AG04450 (cell line): ENCODE measurements around the gene ROBO1. TPM values are rescaled to one million over a fixed set of nuclear protein-coding genes. Genes with fewer than 3 reads are reported as not detected.
"Not testable (repeated sequence)": the region's sequence is repeated elsewhere in the genome, so short reads cannot be mapped to it uniquely, and the experiment has no call there.

Source experiments
- CTCF ChIA-PET: fragments of 300-600, 350-600 bp; formaldehyde crosslinking; extraction: SDS; loops from one replicate; lab custom pipeline; 2022; ENCODE audit warnings: antibody characterized with exemption, inconsistent platforms; lab: Charles Lee
- POLR2A ChIA-PET: fragments of 350-600 bp; formaldehyde crosslinking; extraction: SDS; loops from one replicate; lab custom pipeline; 2021; ENCODE audit warnings: antibody characterized with exemption, inconsistent platforms; lab: Yijun Ruan, JAX
- DNase-seq: peaks from one replicate; pipeline ENCODE4 v3.0.0-alpha.2; 2011; ENCODE audit warnings: low read depth, low spot score
- H3K27ac ChIP-seq: one replicate; pipeline ENCODE4 v1.5.1; 2012; ENCODE audit warnings: low read depth, low read length, control low read depth
- H3K27me3 ChIP-seq: one replicate; pipeline ENCODE4 v1.6.0; 2012; ENCODE audit warnings: low read length; ENCODE audit not compliant: control insufficient read depth, insufficient read depth
- H3K4me3 ChIP-seq: 2 replicates; pipeline ENCODE4 v1.5.1; 2011; ENCODE audit warnings: mild to moderate bottlenecking, low read depth, low read length, control low read depth
- H3K9me3 ChIP-seq: 2 replicates; pipeline ENCODE4 v1.5.1; 2012; ENCODE audit warnings: low read length; ENCODE audit not compliant: control insufficient read depth, insufficient read depth
- CTCF ChIP-seq: IDR thresholded peaks from 2 replicates; pipeline ENCODE4 v1.5.1; 2011; ENCODE audit warnings: low read depth, low read length, control low read depth, inconsistent platforms
- polyA plus RNA-seq: library from polyadenylated mRNA; depleted of rRNA; stranded (reverse); fragments of >200 nt; gene quantifications from 2 replicates; pipeline ENCODE4 v1.2.3, GENCODE V29; 2011

ROBO1 gene
- polyA plus RNA-seq, 1 experiment: 66.0 TPM

DNA sequence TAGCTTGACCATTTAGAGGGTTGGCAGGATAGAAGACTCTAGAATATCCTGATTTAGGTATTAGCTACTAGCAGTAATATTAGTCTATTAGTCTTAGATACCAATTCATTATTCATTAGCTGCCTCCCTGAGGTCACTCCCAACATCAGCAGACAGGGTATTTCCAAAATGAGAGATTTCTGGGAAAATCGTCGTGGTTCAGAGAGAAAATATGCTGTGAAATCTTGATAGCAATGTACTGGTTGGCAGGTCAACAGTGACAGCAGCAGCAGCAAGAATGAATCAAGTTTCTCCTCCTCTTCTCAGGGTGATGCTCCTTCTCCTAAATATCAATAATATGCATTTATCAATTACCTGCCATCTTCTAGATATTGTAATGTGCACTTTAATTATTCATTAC lies 41.3 kb upstream of the ROBO1 start:
- Histone ChIP-seq H3K27me3 (no peaks in the 10 kb centered on the region), H3K27ac (no peak overlapping the region), H3K4me3 (no peak overlapping the region), H3K9me3 (no peaks in the 10 kb centered on the region)
- ChIA-PET CTCF (no interaction called here), POLR2A (no interaction called here)
- TF ChIP-seq CTCF: no peak
- DNase-seq: no peak

DNA sequence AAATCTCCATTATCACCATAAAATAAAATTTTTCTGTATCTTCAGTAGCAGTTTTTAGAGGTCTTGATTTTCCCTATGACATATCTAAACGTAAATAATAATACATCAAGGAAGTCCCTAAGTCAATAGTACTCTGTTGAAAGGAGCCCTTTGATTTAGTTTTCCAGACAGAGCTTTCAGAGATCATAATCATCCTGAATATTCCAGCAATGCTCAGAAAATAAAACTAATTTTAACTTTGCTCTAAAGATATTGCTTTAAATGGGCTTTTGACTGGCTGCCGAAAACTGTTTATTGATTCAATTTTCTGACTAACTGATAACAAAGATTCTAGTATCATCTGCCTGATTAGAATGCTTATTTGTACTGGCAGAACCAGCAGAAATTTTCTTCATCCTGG lies 40.7 kb upstream of the ROBO1 start:
- no peak for DNase-seq
- ChIA-PET POLR2A (no interaction called here), CTCF (no interaction called here)
- H3K4me3 ChIP-seq: no peak overlapping the region
- H3K27me3 ChIP-seq: no peaks in the 10 kb centered on the region
- H3K9me3 ChIP-seq: no peaks in the 10 kb centered on the region
- TF ChIP-seq CTCF: no peak
- H3K27ac ChIP-seq: no peak overlapping the region

DNA sequence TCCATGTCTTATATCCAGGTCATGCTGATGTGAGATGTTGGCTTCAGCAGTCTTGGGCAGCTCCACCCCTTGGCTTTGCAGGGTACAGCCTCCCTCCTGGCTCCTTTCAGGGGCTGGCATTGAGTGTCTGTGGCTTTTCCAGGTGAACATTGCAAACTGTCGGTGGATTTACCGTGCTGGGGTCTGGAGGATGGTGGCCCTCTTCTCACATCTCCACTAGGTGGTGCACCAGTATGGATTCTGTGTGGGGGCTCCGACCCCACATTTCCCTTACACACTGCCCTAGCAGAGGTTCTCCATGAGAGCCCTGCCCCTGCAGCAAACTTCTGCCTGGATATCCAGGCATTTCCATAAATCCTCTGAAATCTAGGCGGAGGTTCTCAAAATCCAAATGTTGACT lies 22.4 kb upstream of the ROBO1 start:
- DNase-seq, H3K27me3 ChIP-seq, H3K27ac ChIP-seq, H3K9me3 ChIP-seq, POLR2A ChIA-PET, H3K4me3 ChIP-seq, CTCF ChIA-PET: not testable (repeated sequence)

DNA sequence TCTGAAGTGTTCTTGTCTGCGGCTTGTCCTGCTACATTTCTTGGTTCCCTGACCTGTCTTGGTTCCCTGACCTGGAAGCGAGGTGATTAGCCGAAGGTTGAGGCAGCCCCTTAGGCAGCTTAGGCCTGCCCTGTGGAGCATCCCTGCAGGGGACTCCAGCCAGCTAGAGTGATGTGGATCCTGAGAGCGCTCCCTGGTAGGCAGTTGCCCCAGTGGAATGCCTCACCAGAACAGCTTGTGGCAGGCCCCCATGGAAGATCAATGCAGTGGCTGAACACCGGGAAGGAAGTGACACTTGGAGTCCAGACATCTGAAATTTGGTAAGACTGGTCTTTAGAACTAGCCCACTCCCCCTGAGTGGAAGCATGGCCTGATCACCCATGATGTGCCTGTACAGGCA lies 5.5 kb upstream of the ROBO1 start:
- ChIA-PET CTCF (no interaction called here), POLR2A (no interaction called here)
- TF ChIP-seq CTCF: no peak
- DNase-seq: no peak
- no peak overlapping the region for H3K4me3 ChIP-seq
- no peaks in the 10 kb centered on the region for H3K9me3 ChIP-seq
- H3K27ac ChIP-seq: no peak overlapping the region
- H3K27me3 ChIP-seq: no peaks in the 10 kb centered on the region

- H3K9me3 ChIP-seq: no peaks in the 10 kb centered on the region; the same call in 1 of the 2 replicates
- H3K27me3 ChIP-seq: peaks cover 15% of the 10 kb centered on the region
- H3K4me3 ChIP-seq: no peak overlapping the region
- ChIA-PET CTCF (no interaction called here), POLR2A (no interaction called here)
- DNase-seq: no peak
- no peak for TF ChIP-seq CTCF
- H3K27ac ChIP-seq: no peak overlapping the region
Observed at GRCh38 chr3:79769229-79769628, 1.4 kb upstream of the ROBO1 start.
